GM12873 (cell line): ENCODE results near the gene KIF1C.

Source experiments
- TF ChIP-seq, protein P1 (sequence below): IDR thresholded peaks from 2 replicates; pipeline ENCODE4 v1.5.1; 2012; ENCODE audit warnings: low read depth, mild to moderate bottlenecking, moderate library complexity, low read length, control low read depth; ENCODE audit not compliant: insufficient read depth; ENCODE audit errors: missing control alignments

The KIF1C gene

GRCh38 chr17:4965311-4965986 lies 32.3 kb upstream of the KIF1C start:
- TF ChIP-seq, protein P1, sequence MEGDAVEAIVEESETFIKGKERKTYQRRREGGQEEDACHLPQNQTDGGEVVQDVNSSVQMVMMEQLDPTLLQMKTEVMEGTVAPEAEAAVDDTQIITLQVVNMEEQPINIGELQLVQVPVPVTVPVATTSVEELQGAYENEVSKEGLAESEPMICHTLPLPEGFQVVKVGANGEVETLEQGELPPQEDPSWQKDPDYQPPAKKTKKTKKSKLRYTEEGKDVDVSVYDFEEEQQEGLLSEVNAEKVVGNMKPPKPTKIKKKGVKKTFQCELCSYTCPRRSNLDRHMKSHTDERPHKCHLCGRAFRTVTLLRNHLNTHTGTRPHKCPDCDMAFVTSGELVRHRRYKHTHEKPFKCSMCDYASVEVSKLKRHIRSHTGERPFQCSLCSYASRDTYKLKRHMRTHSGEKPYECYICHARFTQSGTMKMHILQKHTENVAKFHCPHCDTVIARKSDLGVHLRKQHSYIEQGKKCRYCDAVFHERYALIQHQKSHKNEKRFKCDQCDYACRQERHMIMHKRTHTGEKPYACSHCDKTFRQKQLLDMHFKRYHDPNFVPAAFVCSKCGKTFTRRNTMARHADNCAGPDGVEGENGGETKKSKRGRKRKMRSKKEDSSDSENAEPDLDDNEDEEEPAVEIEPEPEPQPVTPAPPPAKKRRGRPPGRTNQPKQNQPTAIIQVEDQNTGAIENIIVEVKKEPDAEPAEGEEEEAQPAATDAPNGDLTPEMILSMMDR: no peak

DNA sequence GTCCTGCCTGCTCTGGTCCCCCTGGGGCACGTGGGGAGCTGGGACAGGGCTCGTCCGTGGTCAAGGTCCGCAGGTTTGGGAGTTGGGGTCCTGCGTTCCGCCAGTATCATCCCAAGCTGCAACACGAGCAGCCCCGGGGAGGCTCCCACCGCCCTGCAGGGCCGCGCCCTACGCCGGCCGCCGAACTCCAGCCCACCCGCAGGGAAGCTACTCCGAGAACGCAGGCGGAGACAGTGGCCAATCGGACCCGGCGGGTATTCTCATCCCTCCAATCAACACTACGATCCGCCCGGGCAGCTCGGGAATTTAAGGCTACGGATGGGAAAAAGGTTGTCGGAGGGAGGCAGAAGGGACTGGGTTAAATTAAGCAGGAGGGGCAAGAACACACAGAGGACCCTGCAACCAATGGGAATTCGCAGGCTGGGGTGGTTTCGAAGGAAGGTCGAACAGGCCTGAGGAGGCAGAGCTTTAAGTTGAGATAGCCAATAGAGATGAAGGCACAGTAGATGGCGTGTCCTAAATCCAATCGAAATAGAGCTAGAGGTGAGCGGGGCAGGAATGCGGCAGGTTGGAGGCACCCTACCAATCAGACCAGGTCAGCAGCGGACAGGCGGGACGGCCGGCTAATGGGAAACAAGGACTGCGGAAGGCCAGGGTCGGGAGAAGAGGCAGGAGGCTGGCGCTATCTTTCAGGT lies 30.8 kb upstream of the KIF1C start:
- TF ChIP-seq, protein P1: no peak

DNA sequence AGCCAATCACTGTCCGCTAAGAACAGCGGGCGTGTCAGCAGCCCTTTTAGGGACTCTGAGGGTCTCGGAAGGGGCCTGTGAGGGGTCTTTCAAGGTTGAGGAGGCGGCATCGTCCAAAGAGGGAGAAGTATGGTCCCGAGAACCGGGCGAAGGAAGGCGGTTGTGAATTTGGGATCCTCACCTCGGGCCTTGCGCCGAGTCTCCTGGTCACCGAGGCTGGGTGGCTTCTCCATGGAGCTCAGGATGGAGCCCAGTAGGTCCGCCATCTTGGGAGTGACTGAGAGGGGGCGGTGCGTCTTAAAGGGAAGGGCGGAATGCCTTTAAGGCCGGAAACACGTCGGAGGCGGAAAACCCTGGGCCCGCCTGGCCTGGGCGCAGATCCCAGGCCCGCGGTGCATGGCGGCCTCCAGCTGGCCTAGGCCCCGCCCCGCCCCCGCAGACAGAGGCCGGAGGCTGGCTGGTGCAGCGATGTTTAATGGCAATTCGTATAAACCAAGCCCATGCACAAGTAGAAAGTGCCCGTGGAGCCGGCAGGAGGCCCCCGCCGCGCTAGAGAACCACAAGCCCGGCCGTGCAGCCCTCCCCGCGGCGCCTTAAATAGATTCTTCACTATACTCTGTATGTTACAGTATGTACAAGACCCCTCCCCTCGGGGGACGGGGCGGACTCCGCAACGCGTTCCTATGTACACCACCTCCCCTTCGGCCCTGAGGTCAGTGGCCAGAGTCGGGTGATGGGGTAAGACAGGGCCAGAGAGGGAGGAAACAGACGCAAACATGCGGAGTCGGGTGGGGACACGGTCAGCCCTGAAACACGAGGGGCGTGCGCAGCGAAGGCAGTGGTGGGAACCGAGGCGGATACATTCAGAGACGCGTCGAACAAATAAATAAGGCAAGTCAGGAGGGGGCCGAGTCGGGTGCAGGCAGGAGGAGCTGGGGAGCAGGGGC lies 29.9 kb upstream of the KIF1C start, which contains the start of gene SPAG7:
Gene SPAG7 (minus strand): TSS at position 279 of the 947 bp plus-strand sequence. CDS start 13 bp downstream, at position 266.
- TF ChIP-seq, protein P1: no peak

DNA sequence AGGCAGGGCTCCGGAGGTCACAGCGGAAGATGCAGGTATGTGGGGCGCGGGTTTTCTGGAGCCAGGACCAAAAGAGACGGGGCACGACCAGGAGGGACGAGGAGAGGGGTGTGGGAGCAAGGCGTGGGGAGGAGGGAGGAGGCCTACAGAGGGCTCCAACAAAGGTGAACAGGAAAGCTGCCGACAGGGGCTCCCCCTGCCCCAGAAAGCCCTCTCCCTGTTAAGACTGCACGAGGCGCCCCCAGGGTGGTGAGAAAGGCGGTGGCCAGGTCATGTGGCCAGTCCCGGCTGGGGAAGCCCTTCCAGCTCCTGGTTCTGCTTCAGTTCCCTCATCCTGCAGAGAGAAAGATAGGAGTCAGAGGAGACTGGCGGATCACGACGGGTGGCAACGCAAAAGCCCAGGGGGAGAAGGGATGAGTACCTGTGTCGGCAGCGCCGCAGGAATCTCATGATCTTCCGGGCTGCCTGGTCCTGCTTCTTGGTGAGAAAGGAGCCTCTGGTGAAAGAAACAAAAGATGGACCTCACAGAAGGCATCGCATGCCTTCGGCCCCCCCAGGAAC lies 29.2 kb upstream of the KIF1C start:
- TF ChIP-seq, protein P1: no peak

GRCh38 chr17:4969047-4969550 lies 28.7 kb upstream of the KIF1C start:
- TF ChIP-seq, protein P1: no peak

GRCh38 chr17:4969551-4970173 lies 28.1 kb upstream of the KIF1C start:
- TF ChIP-seq, protein P1: no peak
